Dermis microvascular lymphatic vessel endothelial cell (primary cell): ENCODE measurements around the gene HIPK2. TPM values are rescaled to one million over a fixed set of nuclear protein-coding genes. Genes with fewer than 3 reads are reported as not detected.

Experiments
- DNase-seq, 2 donors: peaks; one replicate each; pipeline versions ENCODE4 v3.0.0 to v3.0.0-alpha.2; 2010; ENCODE audit warnings: low read depth in 2 of 2
- total RNA-seq: library from RNA; depleted of rRNA; stranded (reverse); fragments of >200 nt; gene quantifications from 2 replicates; pipeline ENCODE4 v1.2.1, GENCODE V29; 2014

The HIPK2 gene
- total RNA-seq, 1 donor from 2014 or later, result 5.9 TPM

- DNase-seq, result no peak
Observed at GRCh38 chr7:139783647-139784385, 6.0 kb upstream of the HIPK2 start.

GRCh38 chr7:139782932-139783331 lies 5.1 kb upstream of the HIPK2 start:
- DNase-seq, result no peak

DNA sequence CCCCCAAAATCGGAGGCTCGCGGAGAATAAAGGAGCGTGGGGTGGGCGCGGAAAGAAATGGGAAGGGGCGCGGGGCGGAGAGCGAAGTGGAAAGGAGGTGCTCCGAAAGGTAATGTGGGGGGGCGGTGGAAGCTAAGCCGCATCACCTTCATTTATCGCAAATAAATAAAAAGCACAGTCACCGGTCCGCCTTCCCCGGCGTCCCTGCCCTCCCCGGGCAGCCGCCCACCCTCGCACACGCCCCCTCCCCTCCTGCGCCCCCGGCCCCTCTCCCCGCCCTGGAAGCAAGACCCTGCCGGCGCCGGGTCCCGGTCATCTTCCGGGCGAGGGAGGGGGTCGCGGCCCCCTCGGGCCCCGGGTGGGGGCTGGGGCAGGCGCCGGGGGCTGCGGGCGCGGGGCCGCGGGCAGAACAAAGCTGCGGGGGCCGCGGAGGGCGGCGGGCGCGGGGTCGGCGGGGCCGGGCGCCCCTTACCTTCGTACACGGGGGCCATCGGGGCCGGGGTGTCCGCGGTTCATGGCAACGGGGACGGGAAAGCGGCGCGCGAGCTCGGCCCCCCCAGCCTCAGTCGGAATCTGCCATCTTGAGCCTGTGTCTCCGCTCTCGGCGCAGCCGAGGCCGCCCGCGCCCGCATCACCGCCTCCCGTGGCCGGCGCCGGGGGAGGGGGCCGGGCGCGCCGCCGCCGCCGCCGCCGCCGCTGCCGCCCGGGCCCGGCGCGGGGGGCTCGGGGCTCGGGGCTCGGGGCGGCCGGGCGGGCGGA lies 486 bp downstream of the HIPK2 start:
- DNase-seq, result peak in 1 of 2 donors; percentile 34

DNA sequence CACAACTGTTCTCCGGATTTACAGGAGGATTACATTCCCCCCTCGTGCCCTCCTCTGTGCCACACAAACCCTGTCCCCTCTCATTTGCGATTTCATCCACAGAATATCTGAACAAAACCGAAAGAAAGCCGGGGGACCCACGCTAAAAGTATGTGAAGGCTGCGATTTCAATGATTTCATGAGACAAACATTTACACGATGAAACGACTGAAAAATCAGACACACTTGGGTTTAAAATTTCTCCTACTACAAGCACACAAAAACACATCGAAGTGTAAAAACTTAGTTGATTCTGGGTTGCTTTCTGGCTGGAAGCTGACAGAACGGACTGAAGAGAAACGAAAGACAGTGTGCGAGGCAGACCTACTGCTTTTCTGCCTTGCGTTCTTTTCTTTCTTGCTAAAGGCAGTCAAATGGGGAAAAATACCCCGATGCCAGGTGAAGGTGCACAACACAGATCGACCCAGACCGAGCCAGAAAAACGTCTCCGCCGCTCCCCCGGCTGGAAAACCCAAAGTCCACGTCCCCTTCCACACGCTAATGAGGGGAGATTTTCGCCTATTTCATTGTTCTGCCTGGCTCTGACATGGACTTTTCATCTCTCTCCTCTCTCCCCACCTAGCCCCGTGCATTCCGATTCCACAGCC lies 1.2 kb downstream of the HIPK2 start:
- peak in 1 of 2 donors; percentile 45 for DNase-seq

GRCh38 chr7:139775829-139776266 lies 1.9 kb downstream of the HIPK2 start:
- DNase-seq, result peak in 1 of 2 donors; percentile 84

GRCh38 chr7:139774376-139774775 lies 3.4 kb downstream of the HIPK2 start:
- DNase-seq, result peak in 1 of 2 donors; percentile 18

GRCh38 chr7:139773371-139773770 lies 4.4 kb downstream of the HIPK2 start:
- DNase-seq, result no peak

DNA sequence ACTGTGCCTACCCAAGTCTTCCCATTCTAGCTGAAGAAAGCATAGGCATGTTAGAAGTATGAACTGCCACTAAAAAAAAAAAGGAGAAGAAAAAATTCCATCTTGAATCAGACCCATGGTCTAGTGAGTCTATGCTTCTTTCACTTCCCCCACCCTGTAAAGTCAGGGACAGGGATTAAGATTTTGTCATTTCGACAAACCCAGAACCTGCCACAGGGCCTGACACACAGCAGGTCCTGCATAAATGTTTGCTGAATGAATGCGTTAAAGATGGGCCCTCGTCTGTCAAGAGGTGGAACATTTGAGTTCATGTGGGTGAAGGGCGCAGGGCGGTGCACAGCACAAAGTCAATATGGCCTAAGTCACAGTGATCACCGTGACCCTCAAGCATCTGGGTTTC lies 4.9 kb downstream of the HIPK2 start:
- DNase-seq, result no peak

DNA sequence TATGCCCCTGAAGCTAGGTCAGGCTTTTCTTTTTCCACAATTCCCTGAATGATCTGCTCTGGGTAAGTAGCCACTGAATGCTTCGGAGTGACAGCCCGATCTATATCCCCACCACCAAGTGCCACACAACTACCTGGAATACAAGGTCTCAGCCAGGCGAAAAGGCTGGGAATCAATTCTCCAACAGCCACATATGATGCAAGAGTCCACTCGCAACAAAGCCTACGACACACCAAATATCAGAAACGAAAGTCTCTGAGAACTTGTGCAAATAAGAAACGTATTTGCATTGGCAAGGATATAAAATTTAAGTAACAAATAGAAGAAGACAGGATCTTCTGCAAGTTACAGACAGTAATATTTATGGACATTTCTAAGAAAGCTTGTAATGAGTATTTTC lies 5.7 kb downstream of the HIPK2 start:
- no peak for DNase-seq

- DNase-seq, result peak in 1 of 2 donors; percentile 74
Observed at GRCh38 chr7:139771001-139771956, 6.5 kb downstream of the HIPK2 start.

DNA sequence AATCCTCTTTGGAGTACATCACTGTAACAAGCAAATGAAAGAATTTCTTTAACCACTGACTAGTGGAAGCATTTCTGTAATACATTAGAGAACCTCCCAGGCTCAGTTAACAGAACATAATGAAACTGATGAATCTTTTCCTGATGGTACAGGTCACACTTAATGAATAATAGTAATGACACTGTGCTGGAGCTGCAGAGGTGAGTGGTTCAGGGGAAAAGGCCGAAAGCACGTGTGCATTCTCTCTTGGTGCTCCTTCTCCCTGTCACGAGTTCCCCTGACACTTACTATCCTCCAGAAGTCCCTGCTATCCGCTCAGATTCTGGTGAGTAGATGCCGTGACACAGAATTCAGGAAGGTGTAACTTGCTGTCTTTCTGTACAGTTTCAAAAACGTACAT lies 8.0 kb downstream of the HIPK2 start:
- DNase-seq, result no peak

- no peak for DNase-seq
Observed at GRCh38 chr7:139769066-139769465, 8.7 kb downstream of the HIPK2 start.

DNA sequence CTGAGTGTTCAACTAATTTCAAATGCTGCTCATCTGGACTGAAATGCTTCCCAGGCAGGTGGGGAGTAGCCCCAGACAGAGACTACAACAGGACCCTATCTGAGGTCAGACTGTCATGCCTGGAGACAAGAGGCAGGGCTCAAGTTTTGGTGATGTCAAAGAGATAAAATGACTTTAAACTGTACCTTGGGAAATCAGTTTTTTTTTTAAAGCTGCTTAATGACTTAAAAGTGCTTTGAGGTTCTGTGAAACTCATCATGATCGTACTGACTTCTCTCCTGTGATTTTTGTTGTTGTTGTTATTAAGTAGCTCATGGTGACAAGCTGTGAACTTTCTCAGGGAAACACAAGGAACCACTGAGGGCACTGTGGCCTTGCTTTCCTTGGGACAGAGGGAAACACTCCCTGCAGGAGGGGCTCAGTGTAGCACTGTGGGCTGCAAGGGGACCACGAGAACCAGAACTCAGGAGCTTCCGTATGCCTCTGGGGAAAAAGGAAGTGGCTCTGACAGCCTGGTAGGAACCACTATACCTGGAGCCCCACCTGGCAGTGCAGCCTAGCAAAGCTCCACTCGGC lies 9.5 kb downstream of the HIPK2 start:
- no peak for DNase-seq

DNA sequence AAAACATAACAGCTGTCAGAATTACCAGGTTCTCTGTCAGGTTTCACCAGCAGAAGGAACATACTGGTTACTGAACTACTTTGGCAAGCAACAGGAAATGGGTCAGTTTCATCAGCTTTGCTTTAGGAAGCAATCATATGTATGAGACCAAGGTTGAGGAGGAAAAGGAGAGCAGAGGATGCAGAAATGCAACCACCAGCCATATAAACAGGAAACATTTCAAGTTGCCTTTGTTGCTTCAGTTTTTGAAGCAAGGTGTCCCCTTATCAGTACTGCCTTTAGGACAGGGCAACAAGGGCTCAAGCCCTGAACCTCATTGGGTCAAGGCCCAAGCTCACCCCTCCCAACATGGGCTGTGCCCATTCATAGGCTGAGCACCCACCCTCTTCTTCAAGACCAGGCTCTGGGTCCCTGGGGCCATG lies 10.2 kb downstream of the HIPK2 start:
- DNase-seq, result peak in 1 of 2 donors; percentile 49

DNA sequence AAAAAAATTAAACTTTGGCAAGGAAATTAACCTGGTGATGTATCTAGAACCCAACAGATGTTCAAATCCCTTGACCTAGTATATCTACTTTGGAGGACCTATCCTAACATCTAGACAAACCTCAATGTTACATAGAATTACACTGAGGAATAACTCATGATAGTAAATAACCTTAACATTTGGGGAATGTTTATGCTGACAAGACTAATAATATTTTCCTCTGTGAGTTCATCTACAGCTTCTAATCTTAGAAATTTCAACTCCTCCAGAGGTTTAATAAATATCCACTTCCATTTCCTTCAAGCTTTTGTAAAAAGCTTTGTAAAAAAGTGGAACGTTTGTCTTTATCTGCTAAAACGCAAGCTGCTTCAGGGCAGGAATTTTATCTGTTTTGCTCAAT lies 12.7 kb downstream of the HIPK2 start:
- DNase-seq, result no peak

DNA sequence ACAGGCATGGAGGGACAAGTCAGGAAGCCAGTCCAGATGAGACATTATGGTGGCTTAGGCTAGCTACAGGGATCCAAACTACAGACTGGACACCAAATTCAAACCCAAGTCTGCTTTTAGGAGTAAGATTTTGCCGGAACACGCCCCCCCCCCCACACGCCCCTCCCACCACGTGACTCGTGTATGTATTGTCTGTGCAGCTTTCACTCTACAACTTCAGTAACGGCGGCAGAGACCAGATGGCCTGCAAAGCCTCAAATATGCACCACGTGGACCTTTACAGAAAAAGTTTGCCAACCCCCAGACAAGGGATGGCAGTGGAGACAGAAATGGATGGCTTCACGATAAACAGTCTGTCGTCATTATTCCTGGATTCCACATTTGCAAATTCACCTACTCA lies 14.5 kb downstream of the HIPK2 start:
- peak in 1 of 2 donors; percentile 12 for DNase-seq

DNA sequence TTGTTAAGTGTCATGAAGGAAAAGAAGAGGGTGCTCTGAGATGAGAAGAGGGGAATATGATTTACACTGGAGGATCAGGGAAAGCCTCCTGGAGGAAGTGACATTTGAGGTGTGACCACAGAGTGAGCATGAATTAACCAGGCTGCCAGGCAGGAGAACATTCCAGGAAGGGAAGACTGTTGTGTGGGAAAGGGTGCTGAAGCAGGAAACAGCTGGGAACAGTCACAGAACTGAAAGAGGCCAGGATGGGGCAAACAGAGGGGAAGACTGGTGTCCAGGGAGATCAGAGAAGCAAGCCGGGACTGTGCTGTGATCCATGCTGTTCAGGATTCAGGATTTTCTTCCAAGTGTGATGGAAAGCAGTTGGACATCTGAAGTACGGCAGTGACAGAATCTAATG lies 14.9 kb downstream of the HIPK2 start:
- DNase-seq, result peak; percentile 79 to 93

DNA sequence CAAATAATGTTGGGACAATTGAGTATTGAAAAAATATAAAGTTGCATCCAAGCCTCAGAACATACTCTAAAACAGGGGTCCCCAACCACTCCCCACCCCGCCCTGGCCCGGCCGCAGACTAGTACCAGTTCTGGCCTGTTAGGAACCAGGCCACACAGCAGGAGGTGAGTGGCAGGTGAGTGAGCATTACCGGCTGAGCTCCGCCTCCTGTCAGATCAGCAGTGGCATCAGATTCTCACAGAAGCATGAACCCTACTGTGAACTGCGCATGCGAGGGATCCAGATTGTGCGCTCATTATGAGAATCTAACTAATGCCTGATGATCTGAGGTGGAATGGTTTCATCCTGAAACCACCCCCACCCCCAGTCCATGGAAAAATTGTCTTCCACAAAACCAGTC lies 19.4 kb downstream of the HIPK2 start:
- no peak for DNase-seq

- DNase-seq, result no peak
Observed at GRCh38 chr7:139757968-139758367, 19.8 kb downstream of the HIPK2 start.

DNA sequence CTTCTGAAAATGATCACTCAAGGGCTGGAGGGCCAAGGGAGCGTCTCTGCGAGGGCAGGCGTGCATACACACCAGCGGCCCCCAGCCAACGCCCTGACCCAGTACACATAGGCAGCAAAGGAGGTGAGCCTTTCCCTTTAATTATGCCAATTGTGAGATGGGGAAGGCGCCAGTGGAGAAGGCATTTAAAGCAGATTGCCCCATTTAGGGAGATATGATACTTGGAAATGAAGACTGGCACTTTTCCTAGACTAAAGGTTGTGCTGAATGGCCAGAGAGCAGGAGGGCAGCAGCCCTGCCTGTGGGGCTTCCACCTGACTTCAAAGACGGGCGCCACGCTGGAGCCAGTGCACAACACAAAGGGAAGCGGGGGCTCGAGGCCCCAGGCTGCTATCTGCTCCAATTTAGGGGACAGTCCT lies 24.1 kb downstream of the HIPK2 start:
- DNase-seq, result no peak
